H1 (cell line): Measurements from ENCODE around the gene NFIX. TPM values are rescaled to one million over a fixed set of nuclear protein-coding genes. Genes with fewer than 3 reads are reported as not detected.

Experiments used
- EZH2 ChIP-seq: fragments of 200-600 bp; sonication (generic); IDR thresholded peaks from 2 replicates; pipeline ENCODE4 v1.7.1; 2012; ENCODE audit warnings: low read depth, mild to moderate bottlenecking, moderate library complexity, low read length, inconsistent platforms; ENCODE audit not compliant: severe bottlenecking
- JUN ChIP-seq: IDR thresholded peaks from 2 replicates; pipeline ENCODE4 v1.6.1; 2011; ENCODE audit warnings: low read depth, mild to moderate bottlenecking, improper control_type of control experiment, low read length
- POLR2AphosphoS5 ChIP-seq: IDR thresholded peaks from 2 replicates; pipeline ENCODE4 v1.6.1; 2011; ENCODE audit warnings: low read depth, low read length
- RAD21 ChIP-seq, 2 experiments: IDR thresholded peaks in 1 of 2; conservative IDR thresholded peaks in 1 of 2; 2 replicates each; pipeline ENCODE4 v1.6.1; 2011; ENCODE audit warnings: low read depth in 2 of 2, low read length in 2 of 2, improper control_type of control experiment in 1 of 2, inconsistent platforms in 1 of 2, mild to moderate bottlenecking in 1 of 2, moderate library complexity in 1 of 2
- RFX5 ChIP-seq: IDR thresholded peaks from 2 replicates; pipeline ENCODE4 v1.6.1; 2011; ENCODE audit warnings: low read depth, low read length, improper control_type of control experiment, borderline replicate concordance
- RNF2 ChIP-seq: fragments of 200-900, 300-1000 bp; sonication (generic); IDR thresholded peaks from 2 replicates; pipeline ENCODE4 v1.7.1; 2016; ENCODE audit warnings: borderline replicate concordance, low read depth, mild to moderate bottlenecking, antibody characterized with exemption, low read length; ENCODE audit not compliant: poor library complexity, severe bottlenecking; ENCODE audit errors: missing control alignments
- SP1 ChIP-seq: IDR thresholded peaks from 2 replicates; pipeline ENCODE4 v1.6.1; 2011; ENCODE audit warnings: low read depth, low read length
- SUZ12 ChIP-seq: fragments of 200-600 bp; sonication (generic); IDR thresholded peaks from 2 replicates; pipeline ENCODE4 v1.6.1; 2012; ENCODE audit warnings: mild to moderate bottlenecking, inconsistent platforms, low read length, moderate library complexity, mixed read lengths
- polyA plus RNA-seq, 7 experiments: library from polyadenylated mRNA; depleted of rRNA in 3 of 7; stranded (reverse) in 5 of 7; unstranded in 2 of 7; fragments of >200 nt in 5 of 7; fragments of 200-250 nt in 2 of 7; gene quantifications; 1 replicate in 5 of 7; 2 replicates in 1 of 7; 4 replicates in 1 of 7; pipeline versions ENCODE4 v1.2.1 to v1.2.3, GENCODE V29; 2011 to 2013; ENCODE audit warnings: missing spikeins in 2 of 7, mixed read lengths in 2 of 7
- total RNA-seq: library from RNA; stranded (reverse); fragmentation: NEBNext Ultra II Directional; extraction: Animal tissue kit (Norgen Biotek cat#: 25700); gene quantifications from 2 replicates; pipeline ENCODE4 v1.2.1, GENCODE V29; 2021
- TF ChIP-seq, protein P1 (sequence below): fragments of 300-600 bp; sonication (generic); IDR thresholded peaks from 2 replicates; pipeline ENCODE4 v1.7.1; 2012; ENCODE audit warnings: low read length, moderate library complexity, mild to moderate bottlenecking, inconsistent platforms; ENCODE audit not compliant: insufficient replicate concordance

NFIX gene
- total and polyA plus RNA-seq, 2 of the 8 experiments (the other 6 are each of a cell fraction or from before 2014, with no cell fraction given): 0.03 to 0.20 TPM

DNA sequence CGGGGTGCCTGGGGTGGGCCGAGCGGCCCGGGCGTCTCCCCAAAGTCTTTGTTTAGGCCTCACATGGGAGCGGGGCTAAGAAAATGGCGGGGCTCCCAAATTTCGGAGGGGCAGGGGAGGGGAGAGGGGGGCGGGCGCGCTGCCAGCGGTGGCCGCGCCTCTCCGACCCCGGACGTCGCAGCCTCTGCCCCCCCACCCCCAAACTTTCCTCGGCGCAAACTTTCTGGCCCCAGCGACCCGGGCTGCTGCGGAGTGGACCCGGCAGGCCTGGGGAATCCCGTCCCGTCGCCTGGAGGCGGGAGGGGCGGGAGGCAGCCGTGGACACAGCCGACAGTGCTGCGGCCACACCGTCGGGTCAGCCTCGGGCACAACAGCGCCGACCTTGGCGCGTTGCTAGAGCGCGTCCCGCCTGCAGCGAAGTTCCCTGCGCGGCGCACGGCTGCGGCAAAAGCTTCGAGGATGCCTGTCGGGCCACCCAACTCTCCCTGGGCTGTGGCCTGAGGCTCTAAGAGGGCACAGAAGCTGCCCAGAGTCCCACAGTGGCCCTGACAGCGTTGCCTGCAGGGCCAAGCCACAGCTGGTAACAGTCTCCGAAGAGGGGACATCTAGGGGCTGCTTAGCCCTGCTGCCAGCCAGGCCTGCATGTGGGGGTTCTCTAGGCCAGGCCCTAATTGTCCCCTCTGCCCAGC lies 1.3 kb downstream of the NFIX start (continued):
- TF ChIP-seq RAD21 (IDR thresholded peaks at IDR 0.05 in 1 of 2, conservative IDR thresholded peaks at IDR 0.05 in 1 of 2; ENCODE audit: low read depth in 2 of 2, low read length in 2 of 2): 0 out of 4 replicates have a peak, but pooled peaks of 1 of the 2 experiments have one; percentile 7
- TF ChIP-seq SUZ12: peak; percentile 99
- TF ChIP-seq RNF2: peak; percentile 59
- TF ChIP-seq EZH2: peak; percentile 100
- TF ChIP-seq, protein P1, sequence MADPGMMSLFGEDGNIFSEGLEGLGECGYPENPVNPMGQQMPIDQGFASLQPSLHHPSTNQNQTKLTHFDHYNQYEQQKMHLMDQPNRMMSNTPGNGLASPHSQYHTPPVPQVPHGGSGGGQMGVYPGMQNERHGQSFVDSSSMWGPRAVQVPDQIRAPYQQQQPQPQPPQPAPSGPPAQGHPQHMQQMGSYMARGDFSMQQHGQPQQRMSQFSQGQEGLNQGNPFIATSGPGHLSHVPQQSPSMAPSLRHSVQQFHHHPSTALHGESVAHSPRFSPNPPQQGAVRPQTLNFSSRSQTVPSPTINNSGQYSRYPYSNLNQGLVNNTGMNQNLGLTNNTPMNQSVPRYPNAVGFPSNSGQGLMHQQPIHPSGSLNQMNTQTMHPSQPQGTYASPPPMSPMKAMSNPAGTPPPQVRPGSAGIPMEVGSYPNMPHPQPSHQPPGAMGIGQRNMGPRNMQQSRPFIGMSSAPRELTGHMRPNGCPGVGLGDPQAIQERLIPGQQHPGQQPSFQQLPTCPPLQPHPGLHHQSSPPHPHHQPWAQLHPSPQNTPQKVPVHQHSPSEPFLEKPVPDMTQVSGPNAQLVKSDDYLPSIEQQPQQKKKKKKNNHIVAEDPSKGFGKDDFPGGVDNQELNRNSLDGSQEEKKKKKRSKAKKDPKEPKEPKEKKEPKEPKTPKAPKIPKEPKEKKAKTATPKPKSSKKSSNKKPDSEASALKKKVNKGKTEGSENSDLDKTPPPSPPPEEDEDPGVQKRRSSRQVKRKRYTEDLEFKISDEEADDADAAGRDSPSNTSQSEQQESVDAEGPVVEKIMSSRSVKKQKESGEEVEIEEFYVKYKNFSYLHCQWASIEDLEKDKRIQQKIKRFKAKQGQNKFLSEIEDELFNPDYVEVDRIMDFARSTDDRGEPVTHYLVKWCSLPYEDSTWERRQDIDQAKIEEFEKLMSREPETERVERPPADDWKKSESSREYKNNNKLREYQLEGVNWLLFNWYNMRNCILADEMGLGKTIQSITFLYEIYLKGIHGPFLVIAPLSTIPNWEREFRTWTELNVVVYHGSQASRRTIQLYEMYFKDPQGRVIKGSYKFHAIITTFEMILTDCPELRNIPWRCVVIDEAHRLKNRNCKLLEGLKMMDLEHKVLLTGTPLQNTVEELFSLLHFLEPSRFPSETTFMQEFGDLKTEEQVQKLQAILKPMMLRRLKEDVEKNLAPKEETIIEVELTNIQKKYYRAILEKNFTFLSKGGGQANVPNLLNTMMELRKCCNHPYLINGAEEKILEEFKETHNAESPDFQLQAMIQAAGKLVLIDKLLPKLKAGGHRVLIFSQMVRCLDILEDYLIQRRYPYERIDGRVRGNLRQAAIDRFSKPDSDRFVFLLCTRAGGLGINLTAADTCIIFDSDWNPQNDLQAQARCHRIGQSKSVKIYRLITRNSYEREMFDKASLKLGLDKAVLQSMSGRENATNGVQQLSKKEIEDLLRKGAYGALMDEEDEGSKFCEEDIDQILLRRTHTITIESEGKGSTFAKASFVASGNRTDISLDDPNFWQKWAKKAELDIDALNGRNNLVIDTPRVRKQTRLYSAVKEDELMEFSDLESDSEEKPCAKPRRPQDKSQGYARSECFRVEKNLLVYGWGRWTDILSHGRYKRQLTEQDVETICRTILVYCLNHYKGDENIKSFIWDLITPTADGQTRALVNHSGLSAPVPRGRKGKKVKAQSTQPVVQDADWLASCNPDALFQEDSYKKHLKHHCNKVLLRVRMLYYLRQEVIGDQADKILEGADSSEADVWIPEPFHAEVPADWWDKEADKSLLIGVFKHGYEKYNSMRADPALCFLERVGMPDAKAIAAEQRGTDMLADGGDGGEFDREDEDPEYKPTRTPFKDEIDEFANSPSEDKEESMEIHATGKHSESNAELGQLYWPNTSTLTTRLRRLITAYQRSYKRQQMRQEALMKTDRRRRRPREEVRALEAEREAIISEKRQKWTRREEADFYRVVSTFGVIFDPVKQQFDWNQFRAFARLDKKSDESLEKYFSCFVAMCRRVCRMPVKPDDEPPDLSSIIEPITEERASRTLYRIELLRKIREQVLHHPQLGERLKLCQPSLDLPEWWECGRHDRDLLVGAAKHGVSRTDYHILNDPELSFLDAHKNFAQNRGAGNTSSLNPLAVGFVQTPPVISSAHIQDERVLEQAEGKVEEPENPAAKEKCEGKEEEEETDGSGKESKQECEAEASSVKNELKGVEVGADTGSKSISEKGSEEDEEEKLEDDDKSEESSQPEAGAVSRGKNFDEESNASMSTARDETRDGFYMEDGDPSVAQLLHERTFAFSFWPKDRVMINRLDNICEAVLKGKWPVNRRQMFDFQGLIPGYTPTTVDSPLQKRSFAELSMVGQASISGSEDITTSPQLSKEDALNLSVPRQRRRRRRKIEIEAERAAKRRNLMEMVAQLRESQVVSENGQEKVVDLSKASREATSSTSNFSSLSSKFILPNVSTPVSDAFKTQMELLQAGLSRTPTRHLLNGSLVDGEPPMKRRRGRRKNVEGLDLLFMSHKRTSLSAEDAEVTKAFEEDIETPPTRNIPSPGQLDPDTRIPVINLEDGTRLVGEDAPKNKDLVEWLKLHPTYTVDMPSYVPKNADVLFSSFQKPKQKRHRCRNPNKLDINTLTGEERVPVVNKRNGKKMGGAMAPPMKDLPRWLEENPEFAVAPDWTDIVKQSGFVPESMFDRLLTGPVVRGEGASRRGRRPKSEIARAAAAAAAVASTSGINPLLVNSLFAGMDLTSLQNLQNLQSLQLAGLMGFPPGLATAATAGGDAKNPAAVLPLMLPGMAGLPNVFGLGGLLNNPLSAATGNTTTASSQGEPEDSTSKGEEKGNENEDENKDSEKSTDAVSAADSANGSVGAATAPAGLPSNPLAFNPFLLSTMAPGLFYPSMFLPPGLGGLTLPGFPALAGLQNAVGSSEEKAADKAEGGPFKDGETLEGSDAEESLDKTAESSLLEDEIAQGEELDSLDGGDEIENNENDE: no peak
- no peak for TF ChIP-seq JUN
- TF ChIP-seq RFX5: no peak
- TF ChIP-seq SP1: no peak
- no peak for TF ChIP-seq POLR2AphosphoS5
